ENCODE measurements around the gene HSD11B1L.

DNA sequence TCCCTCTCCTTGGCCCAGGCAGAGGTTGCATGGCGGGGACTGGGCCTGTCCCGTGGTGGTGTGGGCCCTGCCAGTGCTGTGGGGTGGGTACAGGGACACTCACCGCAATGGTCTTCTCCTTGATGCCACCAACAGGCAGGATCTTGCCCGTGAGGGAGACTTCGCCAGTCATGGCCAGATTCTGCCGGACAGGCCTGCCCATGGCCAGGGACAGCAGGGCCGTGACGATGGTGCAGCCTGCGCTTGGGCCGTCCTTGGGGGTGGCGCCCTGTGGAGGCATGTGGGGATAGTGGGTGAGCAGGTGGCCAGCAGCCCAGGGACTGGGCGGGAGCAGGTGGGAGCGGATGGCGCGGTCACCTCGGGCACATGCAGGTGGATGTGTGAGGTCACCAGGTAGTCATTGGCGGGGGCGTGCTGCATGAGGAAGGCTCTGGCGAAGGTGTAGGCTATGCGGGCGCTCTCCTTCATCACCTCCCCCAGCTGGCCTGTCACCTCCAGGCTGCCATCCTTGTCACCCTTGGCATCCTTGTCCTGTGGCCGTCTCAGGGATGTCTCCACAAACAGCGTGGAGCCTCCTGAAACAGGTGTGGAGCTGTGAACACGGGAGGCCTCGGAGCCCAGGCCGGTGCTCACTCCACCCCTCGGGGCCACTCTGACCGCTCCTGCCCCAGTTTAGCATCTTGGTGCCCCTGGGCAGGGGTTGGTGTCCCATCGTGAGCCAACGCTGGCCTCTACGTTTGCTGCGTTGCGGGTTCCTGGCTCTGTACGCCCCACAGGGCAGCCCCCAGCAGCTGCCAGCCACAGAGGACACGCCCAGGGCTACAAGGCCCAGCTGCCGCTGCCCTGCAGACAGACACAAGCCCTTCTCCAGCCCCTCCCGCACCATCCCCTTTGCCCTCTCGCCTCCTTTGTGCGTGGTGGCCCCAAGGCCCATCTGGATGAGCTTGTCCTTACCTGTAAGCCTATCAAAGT, 12.7 kb downstream of the HSD11B1L start:
- no peak for TF ChIP-seq POLR2A (IDR thresholded peaks at IDR 0.05)
- TF ChIP-seq POLR2AphosphoS5 (IDR thresholded peaks at IDR 0.05; ENCODE audit: insufficient read depth in 1 of 2, low read depth in 1 of 2), result no peak
- TF ChIP-seq, protein P1, sequence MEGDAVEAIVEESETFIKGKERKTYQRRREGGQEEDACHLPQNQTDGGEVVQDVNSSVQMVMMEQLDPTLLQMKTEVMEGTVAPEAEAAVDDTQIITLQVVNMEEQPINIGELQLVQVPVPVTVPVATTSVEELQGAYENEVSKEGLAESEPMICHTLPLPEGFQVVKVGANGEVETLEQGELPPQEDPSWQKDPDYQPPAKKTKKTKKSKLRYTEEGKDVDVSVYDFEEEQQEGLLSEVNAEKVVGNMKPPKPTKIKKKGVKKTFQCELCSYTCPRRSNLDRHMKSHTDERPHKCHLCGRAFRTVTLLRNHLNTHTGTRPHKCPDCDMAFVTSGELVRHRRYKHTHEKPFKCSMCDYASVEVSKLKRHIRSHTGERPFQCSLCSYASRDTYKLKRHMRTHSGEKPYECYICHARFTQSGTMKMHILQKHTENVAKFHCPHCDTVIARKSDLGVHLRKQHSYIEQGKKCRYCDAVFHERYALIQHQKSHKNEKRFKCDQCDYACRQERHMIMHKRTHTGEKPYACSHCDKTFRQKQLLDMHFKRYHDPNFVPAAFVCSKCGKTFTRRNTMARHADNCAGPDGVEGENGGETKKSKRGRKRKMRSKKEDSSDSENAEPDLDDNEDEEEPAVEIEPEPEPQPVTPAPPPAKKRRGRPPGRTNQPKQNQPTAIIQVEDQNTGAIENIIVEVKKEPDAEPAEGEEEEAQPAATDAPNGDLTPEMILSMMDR (IDR thresholded peaks at IDR 0.05), result no peak

All from vagina (tissue), 2 donors.